HTERT RPE-1 (cell line): ENCODE results near the gene KCTD10.

Source experiments
- in situ Hi-C: fragments of 300-500 bp; cut with MboI; formaldehyde crosslinking; loops from 4 replicates; pipeline ENCODE4 v1.14.3; 2020; ENCODE audit warnings: low sequenced_read_pairs

KCTD10 gene

GRCh38 chr12:109477185-109477962 lies at the start of gene KCTD10, which contains the start of gene UBE3B:
Gene KCTD10, minus strand, starts transcription at chr12:109477300. Its CDS starts 38 bp downstream, at chr12:109477262.
Gene UBE3B, plus strand, starts transcription at chr12:109477634. Its CDS starts 5,918 bp downstream, at chr12:109483552.
- in situ Hi-C loops: no loop called here

- in situ Hi-C loops: no loop called here
Measured at GRCh38 chr12:109525279-109525585, 48.1 kb upstream of the KCTD10 start.

GRCh38 chr12:109524466-109525278 lies 47.6 kb upstream of the KCTD10 start:
- in situ Hi-C loops: no loop called here

GRCh38 chr12:109523504-109523903 lies 46.4 kb upstream of the KCTD10 start:
- in situ Hi-C loops: no loop called here

GRCh38 chr12:109523071-109523470 lies 46.0 kb upstream of the KCTD10 start:
- in situ Hi-C loops: no loop called here

GRCh38 chr12:109521831-109522230 lies 44.7 kb upstream of the KCTD10 start:
- in situ Hi-C loops: no loop called here

GRCh38 chr12:109519787-109520186 lies 42.7 kb upstream of the KCTD10 start:
- in situ Hi-C loops: no loop called here

- in situ Hi-C loops: no loop called here
Measured at GRCh38 chr12:109518820-109519665, 41.9 kb upstream of the KCTD10 start.

GRCh38 chr12:109517619-109518018 lies 40.5 kb upstream of the KCTD10 start:
- in situ Hi-C loops: no loop called here

GRCh38 chr12:109513977-109514376 lies 36.9 kb upstream of the KCTD10 start:
- in situ Hi-C loops: no loop called here

- in situ Hi-C loops: no loop called here
Measured at GRCh38 chr12:109513051-109513450, 36.0 kb upstream of the KCTD10 start.

GRCh38 chr12:109512608-109513007 lies 35.5 kb upstream of the KCTD10 start:
- in situ Hi-C loops: no loop called here

GRCh38 chr12:109510196-109510595 lies 33.1 kb upstream of the KCTD10 start:
- in situ Hi-C loops: no loop called here

GRCh38 chr12:109504068-109504467 lies 27.0 kb upstream of the KCTD10 start:
- in situ Hi-C loops: no loop called here

GRCh38 chr12:109503611-109504010 lies 26.5 kb upstream of the KCTD10 start:
- in situ Hi-C loops: no loop called here

GRCh38 chr12:109502332-109502731 lies 25.2 kb upstream of the KCTD10 start:
- in situ Hi-C loops: no loop called here

GRCh38 chr12:109501299-109501698 lies 24.2 kb upstream of the KCTD10 start:
- in situ Hi-C loops: no loop called here

GRCh38 chr12:109500406-109501185 lies 23.5 kb upstream of the KCTD10 start:
- in situ Hi-C loops: no loop called here

- in situ Hi-C loops: no loop called here
Measured at GRCh38 chr12:109497675-109498074, 20.6 kb upstream of the KCTD10 start.

GRCh38 chr12:109496306-109496705 lies 19.2 kb upstream of the KCTD10 start:
- in situ Hi-C loops: no loop called here
